HL-60/S4 treated with retinoic acid at 250 ng/mL for 4 days and 3 days (cell line): ENCODE results near the gene ARHGAP6.

ENCODE experiments used
- in situ Hi-C: fragments of 300-500 bp; cut with MboI; formaldehyde crosslinking; loops from 2 replicates; pipeline ENCODE4 v1.7.0; 2022; ENCODE audit warnings: low sequenced_read_pairs

The ARHGAP6 gene

DNA sequence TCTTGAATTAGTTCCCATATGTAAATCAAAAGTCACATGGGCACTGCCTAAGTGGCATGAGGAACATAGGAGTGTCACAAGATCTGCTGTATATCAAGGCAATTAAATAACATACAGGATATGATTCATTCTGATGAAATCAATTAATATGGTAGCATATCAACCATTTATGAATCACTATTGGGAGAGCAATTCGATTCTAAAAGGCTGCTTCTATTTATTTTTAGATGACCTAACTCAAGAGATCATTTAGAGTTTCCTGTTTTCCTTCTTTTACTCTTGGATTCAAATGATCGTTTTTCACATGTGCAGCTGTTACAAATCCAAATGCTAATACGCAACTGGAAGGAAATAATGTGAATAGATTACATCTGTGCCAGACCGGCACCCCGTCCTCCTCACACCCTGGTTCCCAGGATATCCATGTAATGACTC lies 472.7 kb downstream of the ARHGAP6 start:
- in situ Hi-C loops = no loop called here

DNA sequence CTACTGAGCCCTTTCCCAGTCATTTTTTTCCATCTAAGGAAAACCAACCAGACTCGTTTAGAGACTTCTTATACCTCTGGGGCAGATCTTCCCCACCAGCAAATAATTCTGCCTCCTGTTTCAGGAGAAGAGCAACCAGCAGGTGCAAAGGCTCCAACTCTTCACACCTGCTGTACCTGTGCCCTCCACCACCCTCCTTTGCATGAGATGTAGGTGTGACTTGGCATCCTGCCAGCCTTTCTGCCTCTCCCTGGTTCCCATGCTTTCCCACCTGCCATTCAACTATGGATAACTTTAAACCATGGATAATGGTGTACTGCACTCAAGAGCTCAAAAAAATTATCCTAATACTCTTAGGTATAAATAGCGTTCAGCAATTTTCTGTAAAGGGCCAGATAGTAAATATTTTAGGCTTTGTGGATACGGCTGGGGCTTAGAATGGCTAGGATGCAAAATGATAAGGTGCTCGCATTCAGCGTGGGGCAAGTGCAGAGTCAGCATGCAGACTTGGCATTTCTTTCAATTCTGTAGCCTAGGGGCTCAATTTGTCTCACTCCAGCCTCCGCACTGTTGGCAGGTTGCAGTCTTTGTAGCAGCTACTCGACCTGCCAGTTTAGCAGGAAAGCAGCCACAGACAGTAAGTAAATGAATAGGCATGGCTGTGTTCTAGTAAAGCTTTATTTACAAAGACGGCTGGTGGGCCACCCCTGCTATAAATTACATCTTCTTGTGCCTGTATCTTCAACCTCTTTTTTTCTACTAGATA lies 474.8 kb downstream of the ARHGAP6 start:
- in situ Hi-C loops = no loop called here

GRCh38 chrX:11189097-11189496 lies 476.6 kb downstream of the ARHGAP6 start:
- in situ Hi-C loops = no loop called here

- in situ Hi-C loops = no loop called here
Measured at GRCh38 chrX:11188664-11189063, 477.1 kb downstream of the ARHGAP6 start.

DNA sequence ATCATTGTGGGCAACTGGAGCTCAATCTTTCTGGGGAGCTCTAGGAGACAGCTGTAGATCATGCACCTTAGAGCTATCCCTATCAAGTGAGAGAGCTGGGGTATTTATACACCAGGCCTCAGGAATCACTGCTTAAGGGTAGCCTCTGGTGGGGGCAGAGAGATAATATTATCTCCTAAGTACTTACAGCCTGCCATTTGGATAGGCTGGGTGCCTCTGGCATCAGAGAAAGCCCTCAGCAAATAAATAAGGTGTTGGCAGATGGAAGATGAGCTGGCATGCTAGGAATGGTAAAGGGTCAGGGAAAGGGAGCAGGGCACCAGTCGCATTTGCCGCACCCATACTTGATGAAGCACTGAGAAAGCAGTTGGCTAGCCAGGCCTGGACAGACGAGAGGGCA lies 478.7 kb downstream of the ARHGAP6 start:
- in situ Hi-C loops = no loop called here

- in situ Hi-C loops = no loop called here
Measured at GRCh38 chrX:11185861-11186260, 479.9 kb downstream of the ARHGAP6 start.

GRCh38 chrX:11180571-11180970 lies 485.1 kb downstream of the ARHGAP6 start:
- in situ Hi-C loops = no loop called here

- in situ Hi-C loops = no loop called here
Measured at GRCh38 chrX:11172415-11172814, 493.3 kb downstream of the ARHGAP6 start.

GRCh38 chrX:11171956-11172355 lies 493.8 kb downstream of the ARHGAP6 start:
- in situ Hi-C loops = no loop called here

DNA sequence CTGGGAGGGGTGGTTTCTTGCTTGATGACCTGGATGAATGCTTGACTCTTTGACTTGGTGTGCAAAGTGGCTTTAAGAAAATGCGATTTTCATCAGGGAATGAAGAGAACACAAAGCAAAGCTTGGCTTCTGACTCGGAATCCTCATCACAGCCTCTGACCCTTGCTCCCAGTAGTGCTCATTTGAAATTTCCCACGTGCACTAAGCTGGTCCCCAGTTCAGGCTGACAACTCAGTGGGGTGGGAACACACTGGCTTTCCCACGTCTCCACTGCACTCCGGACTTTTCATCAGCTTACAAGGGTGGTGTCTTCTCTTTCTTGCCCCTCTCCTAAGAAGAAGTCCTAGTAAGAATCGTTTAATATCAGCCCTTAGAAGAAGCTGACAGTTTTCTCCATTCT lies 501.3 kb downstream of the ARHGAP6 start:
- in situ Hi-C loops = no loop called here

DNA sequence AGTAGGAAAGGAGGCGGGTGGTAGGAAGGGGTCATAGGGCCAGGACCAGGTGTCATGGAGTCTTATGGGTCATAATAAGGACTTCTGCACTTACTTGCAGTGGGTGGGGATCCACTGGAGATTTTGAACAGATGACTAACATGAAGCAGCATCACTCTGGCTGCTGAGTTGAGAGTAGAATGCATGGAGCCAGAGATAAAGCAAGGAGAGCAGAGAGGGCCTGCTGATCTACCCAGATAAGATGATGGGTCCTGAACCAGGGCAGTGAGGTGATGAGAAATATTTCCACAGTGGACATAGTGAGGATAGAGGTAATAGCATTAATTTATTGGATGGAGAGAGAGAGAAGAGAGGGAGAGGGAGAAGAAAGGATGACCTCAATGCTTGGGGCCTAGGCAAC lies 506.6 kb downstream of the ARHGAP6 start:
- in situ Hi-C loops = no loop called here

DNA sequence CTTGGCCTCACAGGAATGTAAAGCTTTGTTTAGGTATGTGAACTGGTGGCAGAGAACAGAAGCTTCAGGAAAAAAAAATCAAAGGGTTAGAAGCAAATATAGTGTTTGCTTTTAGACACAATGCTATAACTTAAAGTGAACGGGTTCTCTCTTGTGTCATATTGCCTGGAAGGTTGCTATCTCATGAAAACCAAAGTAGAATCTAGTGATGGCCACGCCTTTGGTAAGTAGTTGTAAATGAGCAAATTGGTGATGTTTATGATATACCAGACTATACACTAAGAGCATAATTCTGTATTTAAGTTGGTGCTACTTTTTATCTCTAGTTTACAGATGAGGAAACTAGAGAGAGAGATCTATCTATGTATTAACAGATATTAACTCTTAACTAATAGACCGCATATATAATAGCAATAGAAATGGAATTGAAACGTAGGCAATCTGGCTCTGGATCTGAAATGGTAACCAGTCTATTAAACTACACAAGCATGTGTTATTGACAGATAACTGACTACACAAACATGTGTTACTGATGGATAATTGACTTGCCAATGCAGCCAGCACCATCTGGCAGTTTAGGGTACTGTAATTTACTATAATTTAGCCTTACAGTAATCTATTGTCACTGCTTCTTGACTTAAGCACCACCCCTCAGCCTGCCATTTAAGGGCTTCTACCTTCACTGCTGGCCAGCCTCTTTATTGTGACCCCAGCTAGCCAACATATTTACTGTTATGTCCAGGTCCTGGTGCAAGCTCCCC lies 513.7 kb downstream of the ARHGAP6 start:
- in situ Hi-C loops = no loop called here

DNA sequence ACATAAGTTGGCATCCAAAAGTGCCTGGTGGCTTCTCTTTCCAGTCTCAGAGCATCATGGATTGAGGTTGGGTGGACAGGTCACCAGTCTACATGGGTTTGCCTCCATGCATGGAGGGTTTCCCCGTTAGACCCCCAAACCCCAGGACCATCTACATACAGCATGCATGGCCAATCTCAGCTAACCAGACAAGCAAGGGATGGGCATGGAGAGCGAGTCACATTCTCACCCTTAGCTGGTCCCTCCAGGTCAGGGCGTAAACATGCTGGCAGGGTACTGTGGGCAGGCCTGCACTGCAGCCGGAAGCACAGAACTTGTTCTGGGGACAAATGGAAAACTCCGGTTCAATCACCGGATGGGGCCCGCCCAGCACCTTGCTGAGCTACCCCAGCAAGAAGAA lies 517.3 kb downstream of the ARHGAP6 start:
- in situ Hi-C loops = loop anchor here (25.0 kb wide), 1 partner anchor 961 kb away; no protein-coding TSS in a partner anchor

- in situ Hi-C loops = loop anchor here (25.0 kb wide), 1 partner anchor 959 kb away; no protein-coding TSS in a partner anchor
Measured at GRCh38 chrX:11146411-11146810, 519.3 kb downstream of the ARHGAP6 start.

DNA sequence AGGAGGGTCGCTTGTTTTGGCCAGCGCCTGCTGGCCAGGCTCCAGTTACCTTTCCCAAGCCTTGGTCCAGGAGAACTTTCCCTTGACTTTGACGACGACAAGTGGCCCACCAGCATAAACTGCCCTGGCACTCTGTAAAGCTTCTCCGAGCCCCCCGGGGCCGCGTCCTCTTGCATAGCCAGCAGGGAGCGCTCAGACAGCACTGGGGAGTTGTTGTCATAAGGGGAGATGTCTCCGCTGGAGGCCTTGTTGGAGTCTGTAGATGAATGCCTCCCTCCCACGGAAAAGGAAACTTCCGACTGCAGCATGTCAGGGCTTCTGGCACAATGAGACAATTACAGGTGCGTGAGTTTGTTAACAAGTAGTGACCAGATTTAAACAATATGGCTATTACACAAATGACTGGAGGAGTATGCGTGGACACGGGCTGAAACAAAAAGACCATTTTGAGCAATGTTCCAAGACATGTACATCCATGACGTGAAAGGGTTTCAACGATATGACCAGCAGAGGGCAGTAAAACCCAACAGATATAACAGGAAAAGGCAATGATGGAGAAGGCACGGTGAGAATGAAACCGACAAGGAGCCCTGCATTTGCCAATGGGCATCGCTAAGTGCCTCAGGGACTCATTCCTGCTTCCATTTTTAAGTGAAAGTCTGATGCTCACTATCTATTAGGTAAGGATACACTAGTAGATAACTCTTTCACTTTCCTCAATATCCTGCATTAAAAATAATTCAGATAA lies 521.6 kb downstream of the ARHGAP6 start:
- in situ Hi-C loops = loop anchor here (25.0 kb wide), 1 partner anchor 957 kb away; no protein-coding TSS in a partner anchor

- in situ Hi-C loops = loop anchor here (25.0 kb wide), 1 partner anchor 951 kb away; no protein-coding TSS in a partner anchor
Measured at GRCh38 chrX:11138498-11139390, 527.0 kb downstream of the ARHGAP6 start.

DNA sequence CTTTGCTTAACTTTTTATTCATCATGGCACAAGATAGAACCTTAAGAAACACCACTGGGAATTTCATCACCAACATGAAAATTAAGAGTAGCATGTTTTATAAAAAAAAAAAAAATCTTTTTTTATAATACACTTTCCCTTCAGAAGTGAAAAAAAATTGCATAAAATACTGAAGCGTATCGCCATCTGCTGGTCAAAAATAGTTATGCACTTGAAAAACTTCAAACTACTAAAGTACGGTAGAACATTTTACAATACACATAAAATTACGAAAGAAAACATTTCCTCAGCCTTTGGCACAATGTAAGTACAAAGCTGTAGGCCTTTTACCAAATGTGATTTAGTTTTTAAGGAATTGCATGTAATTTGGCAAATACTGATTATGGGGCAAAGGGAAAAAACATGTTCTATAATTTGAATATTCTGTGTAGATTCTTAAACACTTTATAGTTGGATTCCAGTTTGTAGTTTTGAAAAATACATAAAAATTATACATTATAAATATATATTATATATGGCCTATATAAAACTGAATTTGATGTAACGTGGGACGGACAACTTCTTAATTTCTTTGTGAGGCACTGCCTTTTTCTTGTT lies 528.1 kb downstream of the ARHGAP6 start:
- in situ Hi-C loops = loop anchor here (25.0 kb wide), 1 partner anchor 950 kb away; no protein-coding TSS in a partner anchor

- in situ Hi-C loops = loop anchor here (25.0 kb wide), 1 partner anchor 948 kb away; no protein-coding TSS in a partner anchor
Measured at GRCh38 chrX:11135564-11136185, 530.0 kb downstream of the ARHGAP6 start.

DNA sequence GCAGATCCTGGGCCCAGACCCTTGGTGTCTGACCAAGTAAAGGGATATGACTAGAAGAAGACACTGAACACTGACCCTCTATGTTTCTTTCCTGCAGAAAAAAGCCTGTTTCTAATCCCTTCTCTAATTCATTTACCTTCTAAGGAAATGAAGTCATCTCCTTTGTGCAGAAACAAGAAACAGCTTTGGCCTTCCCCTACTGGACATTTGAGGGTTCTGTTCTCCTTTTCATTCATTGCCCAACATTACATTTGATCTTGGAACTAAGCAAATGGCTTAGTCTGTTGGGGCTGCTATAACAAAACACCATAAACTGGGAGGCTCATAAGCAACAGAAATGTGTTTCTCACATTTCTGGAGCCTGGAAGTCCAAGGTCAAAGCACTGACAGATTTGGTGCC lies 534.6 kb downstream of the ARHGAP6 start:
- in situ Hi-C loops = loop anchor here (25.0 kb wide), 1 partner anchor 944 kb away; no protein-coding TSS in a partner anchor
